Left lung (tissue), 10 donors: ENCODE measurements around the gene CTNNA3. TPM values are rescaled to one million over a fixed set of nuclear protein-coding genes. Genes with fewer than 3 reads are reported as not detected.

Source experiments
- ATAC-seq: fragments of 200-7000 bp; cut with Tn5 transposase; one replicate; pipeline ENCODE4 v1.9.1; 2020; ENCODE audit warnings: moderate library complexity
- DNase-seq, 4 donors: peaks; one replicate each; pipeline ENCODE4 v3.0.0-alpha.2; 2013 to 2020
- H3K27ac ChIP-seq, 2 donors: fragments of 200-600 bp; sonication (generic) in 1 of 2; one replicate each; pipeline versions ENCODE4 v1.5.0 to v1.8.0; 2020 to 2021
- H3K27me3 ChIP-seq, 2 donors: fragments of 200-600 bp; sonication (generic) in 1 of 2; one replicate each; pipeline versions ENCODE4 v1.5.0 to v1.8.0; 2020 to 2021
- H3K36me3 ChIP-seq, 2 donors: fragments of 200-600 bp; sonication (generic) in 1 of 2; one replicate each; pipeline versions ENCODE4 v1.5.0 to v1.8.0; 2020 to 2021
- H3K4me1 ChIP-seq, 2 donors: fragments of 200-600 bp; one replicate each; pipeline ENCODE4 v1.8.0; 2021
- H3K4me3 ChIP-seq, 2 donors: fragments of 200-600 bp; sonication (generic) in 1 of 2; one replicate each; pipeline versions ENCODE4 v1.5.0 to v1.8.0; 2020 to 2021; ENCODE audit warnings: mild to moderate bottlenecking in 1 of 2
- H3K9me3 ChIP-seq, 2 donors: fragments of 200-600 bp; sonication (generic) in 1 of 2; one replicate each; pipeline versions ENCODE4 v1.5.0 to v1.8.0; 2020 to 2021
- CTCF ChIP-seq, 2 donors: fragments of 200-600 bp; sonication (generic) in 1 of 2; IDR thresholded peaks; one replicate each; pipeline versions ENCODE4 v1.5.0 to v1.8.0; 2021; ENCODE audit warnings: antibody characterized with exemption in 2 of 2
- intact Hi-C, 2 donors: fragments of 100-400 bp; cut with DNase I; formaldehyde crosslinking; loops; one replicate each; pipeline versions ENCODE4 v1.11.2 to v1.14.2; 2022
- polyA plus RNA-seq, 6 donors: library from polyadenylated mRNA; unstranded; fragments of 120-200 nt; gene quantifications; one replicate each; pipeline ENCODE4 v1.2.1, GENCODE V29; 2013; ENCODE audit not compliant: insufficient read length in 6 of 6
- total RNA-seq, 2 donors: library from RNA; stranded (reverse); fragmentation: NEBNext Ultra II Directional; extraction: Animal tissue kit (Norgen Biotek cat#: 25700); gene quantifications; one replicate each; pipeline ENCODE4 v1.2.1, GENCODE V29; 2021
- donor health status: DM: no; HTN: yes; CAD: no.
- donor health status: DM: no; HTN: no; CAD: no.

The CTNNA3 gene
- total and polyA plus RNA-seq, 8 donors: 1.1 to 8.2 (median 6.6) TPM; not detected in 1

DNA sequence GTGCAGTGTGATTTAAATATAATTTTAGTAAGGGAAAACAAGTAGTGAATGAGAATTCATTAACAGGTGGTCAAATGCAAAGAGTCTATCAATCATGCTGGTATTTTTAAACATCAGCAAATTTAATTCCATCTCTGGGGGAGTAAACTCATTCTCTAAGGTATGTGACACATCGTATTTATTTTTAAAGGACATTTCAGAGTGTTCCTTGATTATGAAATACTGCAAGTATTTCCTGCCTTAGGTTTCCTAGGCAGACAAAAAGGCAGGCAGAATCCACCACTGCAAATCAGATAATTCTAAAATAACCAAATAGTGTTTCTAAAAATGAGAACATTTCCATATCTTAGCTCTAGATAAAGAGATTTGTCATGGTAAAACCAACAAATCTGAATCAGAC lies 576.3 kb downstream of the CTNNA3 start:
- H3K27me3 ChIP-seq: no peaks in the 10 kb centered on the region
- H3K4me3 ChIP-seq: no peak overlapping the region
- intact Hi-C loops: no loop called here
- H3K9me3 ChIP-seq: no peaks in the 10 kb centered on the region
- TF ChIP-seq CTCF (IDR thresholded peaks at IDR 0.05): no peak
- H3K4me1 ChIP-seq: no peaks in the 10 kb centered on the region
- no peak overlapping the region for H3K27ac ChIP-seq
- ATAC-seq: no peak
- no peak for DNase-seq
- no peaks in the 10 kb centered on the region for H3K36me3 ChIP-seq

DNA sequence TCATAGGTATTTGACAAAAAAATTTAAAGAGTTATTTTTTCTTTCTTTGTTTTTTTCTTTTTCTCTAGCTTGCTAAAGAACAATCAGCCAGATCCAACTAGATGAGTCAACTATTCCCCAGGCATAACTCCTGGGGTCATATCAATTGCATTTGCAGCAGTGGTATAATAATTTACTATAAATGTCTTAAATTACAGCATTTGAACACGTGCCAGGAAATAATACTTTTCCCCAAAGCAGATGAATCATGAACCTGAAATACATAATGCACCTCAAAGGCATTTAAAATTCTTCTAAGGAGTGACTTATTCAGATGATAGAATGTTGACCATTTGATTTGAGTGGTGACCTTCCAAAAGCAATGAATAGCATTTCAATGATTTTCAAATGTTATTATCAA lies 580.0 kb downstream of the CTNNA3 start:
- Histone ChIP-seq H3K9me3 (no peaks in the 10 kb centered on the region), H3K27me3 (no peaks in the 10 kb centered on the region), H3K4me1 (no peaks in the 10 kb centered on the region), H3K4me3 (no peak overlapping the region), H3K36me3 (no peaks in the 10 kb centered on the region), H3K27ac (no peak overlapping the region)
- ATAC-seq: no peak
- no peak for DNase-seq
- TF ChIP-seq CTCF (IDR thresholded peaks at IDR 0.05): no peak
- intact Hi-C loops: no loop called here

GRCh38 chr10:67114945-67115344 lies 581.0 kb downstream of the CTNNA3 start:
- no peaks in the 10 kb centered on the region for H3K27me3 ChIP-seq
- intact Hi-C loops: no loop called here
- no peaks in the 10 kb centered on the region for H3K4me1 ChIP-seq
- peak; percentile 71 for ATAC-seq
- no peaks in the 10 kb centered on the region for H3K9me3 ChIP-seq
- peak in 1 of 4 donors; percentile 2 for DNase-seq
- no peak overlapping the region for H3K27ac ChIP-seq
- no peak for TF ChIP-seq CTCF (IDR thresholded peaks at IDR 0.05)
- no peaks in the 10 kb centered on the region for H3K36me3 ChIP-seq
- no peak overlapping the region for H3K4me3 ChIP-seq

GRCh38 chr10:67112765-67113164 lies 583.2 kb downstream of the CTNNA3 start:
- TF ChIP-seq CTCF (IDR thresholded peaks at IDR 0.05): no peak
- H3K36me3 ChIP-seq: no peaks in the 10 kb centered on the region
- DNase-seq: no peak
- H3K27ac ChIP-seq: no peak overlapping the region
- H3K9me3 ChIP-seq: no peaks in the 10 kb centered on the region
- no peak for ATAC-seq
- intact Hi-C loops: no loop called here
- no peak overlapping the region for H3K4me3 ChIP-seq
- H3K4me1 ChIP-seq: no peaks in the 10 kb centered on the region
- H3K27me3 ChIP-seq: no peaks in the 10 kb centered on the region

GRCh38 chr10:67110286-67110685 lies 585.7 kb downstream of the CTNNA3 start:
- TF ChIP-seq CTCF (IDR thresholded peaks at IDR 0.05): no peak
- no peak overlapping the region for H3K27ac ChIP-seq
- H3K4me3 ChIP-seq: no peak overlapping the region
- no peak for ATAC-seq
- no peaks in the 10 kb centered on the region for H3K9me3 ChIP-seq
- no peaks in the 10 kb centered on the region for H3K27me3 ChIP-seq
- no peaks in the 10 kb centered on the region for H3K36me3 ChIP-seq
- H3K4me1 ChIP-seq: no peaks in the 10 kb centered on the region
- no peak for DNase-seq
- intact Hi-C loops: no loop called here
